GM20000 (cell line): ENCODE measurements around the gene LCE3D.

ENCODE experiments used
- DNase-seq: peaks from one replicate; pipeline ENCODE4 v3.0.0; 2012; ENCODE audit warnings: low spot score
- CTCF ChIP-seq: IDR thresholded peaks from 2 replicates; pipeline ENCODE4 v1.5.1; 2012; ENCODE audit warnings: mild to moderate bottlenecking, control low read depth; ENCODE audit errors: extremely low read depth, missing control alignments

LCE3D gene, protein sequence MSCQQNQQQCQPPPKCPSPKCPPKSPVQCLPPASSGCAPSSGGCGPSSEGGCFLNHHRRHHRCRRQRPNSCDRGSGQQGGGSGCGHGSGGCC

DNA sequence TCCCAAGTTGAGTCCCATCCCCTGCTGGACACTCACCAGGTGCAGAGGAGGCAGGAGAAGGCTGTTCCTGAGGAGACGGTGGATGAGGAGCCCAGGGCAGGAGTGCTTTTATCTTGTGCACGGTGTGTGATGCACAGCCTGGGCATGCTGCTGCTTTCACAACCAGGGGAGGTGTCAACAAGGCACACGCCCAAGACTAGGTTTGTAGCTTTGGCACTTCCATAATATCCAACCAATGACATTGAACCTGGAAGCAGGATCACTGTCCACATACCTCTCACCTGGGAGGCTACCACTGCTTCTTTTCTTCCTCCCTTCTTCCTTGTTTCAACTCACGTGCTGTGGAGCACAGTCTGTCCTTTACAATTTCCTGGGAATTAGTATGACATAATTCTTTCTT is at the start of gene LCE3D:
TSS of gene LCE3D (minus strand) at position 84 of the 400 bp plus-strand sequence. CDS start 580 bp downstream, outside the sequence.
- TF ChIP-seq CTCF, result no peak
- DNase-seq, result no peak

GRCh38 chr1:152626744-152627143 is 46.4 kb upstream of the LCE3D start:
- no peak for TF ChIP-seq CTCF
- no peak for DNase-seq

DNA sequence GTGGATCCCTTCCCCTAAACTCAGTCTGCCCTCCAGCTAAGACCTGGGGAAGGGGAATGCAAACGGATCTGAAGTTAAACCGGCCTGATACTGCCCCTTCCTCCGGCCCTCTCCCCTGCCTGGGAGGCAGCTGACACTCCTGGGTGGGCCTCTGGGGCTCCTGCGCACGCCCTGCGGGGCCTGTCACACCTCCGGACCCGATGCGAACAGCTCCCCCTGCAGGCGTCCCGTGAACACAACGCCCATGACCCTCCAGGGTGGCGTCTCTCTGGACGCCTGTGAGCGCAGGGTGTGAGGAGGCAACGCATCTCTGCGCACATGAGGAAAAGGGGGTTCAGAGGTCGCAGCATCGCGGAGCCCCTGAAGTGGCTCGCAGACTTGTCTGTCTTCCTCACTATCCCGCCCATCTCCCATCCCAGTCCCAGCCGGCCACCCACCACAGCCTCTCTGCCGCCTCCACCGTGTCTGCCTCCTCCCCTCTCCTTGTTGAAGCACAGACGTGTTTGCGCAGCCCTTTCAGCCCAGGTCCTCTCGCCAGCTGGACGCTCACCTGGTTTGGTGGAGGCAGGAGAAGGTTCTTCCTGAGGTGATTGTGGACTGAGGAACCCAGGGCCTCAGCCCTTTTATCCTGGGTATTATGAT is 43.0 kb upstream of the LCE3D start:
- no peak for TF ChIP-seq CTCF
- DNase-seq, result peak; percentile 32

DNA sequence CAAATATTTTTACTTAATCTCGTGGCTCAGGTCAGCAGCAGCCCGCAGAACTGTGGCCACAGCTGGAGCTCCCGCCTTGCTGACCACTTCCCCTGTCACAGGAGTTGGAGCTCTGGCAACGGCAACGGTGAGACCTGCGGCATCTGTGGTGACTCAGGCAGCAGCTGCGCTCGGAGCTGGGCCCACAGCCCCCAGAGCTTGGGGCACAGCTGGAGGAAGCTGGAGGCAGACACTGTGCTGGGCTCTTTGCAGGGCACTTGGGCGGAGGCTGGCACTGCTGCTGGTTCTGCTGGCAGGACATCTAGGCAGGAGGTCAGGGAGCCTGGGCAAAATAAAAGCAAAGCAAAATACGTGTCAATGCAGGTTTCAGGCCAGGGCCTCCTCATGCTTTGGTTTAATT is 42.5 kb upstream of the LCE3D start, which contains the start of gene LCE3A:
TSS of gene LCE3A (minus strand) at position 301 of the 400 bp plus-strand sequence. CDS start at position 301, 0 bp downstream.
- no peak for DNase-seq
- no peak for TF ChIP-seq CTCF

DNA sequence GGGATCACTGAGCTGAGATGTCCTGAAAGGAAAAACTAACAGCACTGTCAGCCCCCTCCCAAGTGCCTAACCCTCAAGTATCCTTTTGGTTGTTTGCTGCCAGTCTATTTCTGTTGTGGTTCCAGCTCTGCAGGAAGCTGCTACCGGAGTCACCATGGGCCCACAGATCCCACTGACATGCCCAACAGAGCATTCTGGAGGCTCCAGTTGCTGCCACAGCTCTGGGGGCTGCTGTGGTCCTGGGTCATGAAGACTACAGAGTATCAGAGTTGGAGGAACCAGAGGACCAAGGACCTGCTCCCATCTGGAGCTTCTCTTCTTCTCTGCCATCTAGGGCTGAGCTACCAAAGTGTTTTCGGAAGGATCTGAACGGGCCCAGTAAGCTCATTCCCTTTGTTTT is 41.7 kb upstream of the LCE3D start:
- TF ChIP-seq CTCF, result no peak
- no peak for DNase-seq

DNA sequence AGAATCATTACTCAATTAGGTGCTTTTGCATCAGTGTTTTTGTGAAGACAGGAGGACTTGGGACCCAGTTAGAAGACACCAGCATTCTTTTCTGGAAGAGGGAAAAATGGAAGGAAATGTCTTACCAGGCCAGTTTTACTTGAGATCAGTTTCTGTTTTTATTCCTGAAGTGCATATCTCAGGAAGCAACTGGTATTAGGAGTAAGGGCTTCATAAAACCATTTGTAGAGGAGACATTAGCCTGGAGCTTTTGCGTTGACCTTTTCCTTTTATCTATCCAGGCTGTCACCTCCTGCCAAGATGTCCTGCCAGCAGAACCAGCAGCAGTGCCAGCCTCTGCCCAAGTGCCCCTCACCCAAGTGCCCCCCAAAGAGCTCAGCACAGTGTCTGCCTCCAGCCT is 33.2 kb upstream of the LCE3D start, which contains the start of gene LCE3B:
TSS of gene LCE3B (plus strand) at position 301 of the 400 bp plus-strand sequence. CDS start at position 301, 0 bp downstream.
- no peak for DNase-seq
- TF ChIP-seq CTCF, result no peak

DNA sequence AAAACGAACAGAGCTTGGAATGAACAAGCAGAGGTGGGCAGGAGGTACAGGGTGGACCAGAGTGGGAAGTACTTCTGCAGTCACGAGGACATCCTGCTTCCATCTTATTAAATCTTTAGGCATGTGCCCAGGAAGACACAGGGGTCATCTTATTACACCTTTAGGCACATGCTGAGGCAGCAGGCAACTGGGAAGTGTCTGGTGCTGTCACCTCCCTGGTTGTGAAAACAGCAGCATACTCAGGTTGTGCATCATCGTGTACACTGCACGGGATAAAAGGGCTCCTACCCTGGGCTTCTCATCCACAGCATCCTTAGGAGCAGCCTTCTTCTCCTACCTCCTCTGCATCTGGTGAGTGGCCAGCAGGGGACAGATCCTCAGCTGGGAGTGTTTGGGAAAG is 19.6 kb upstream of the LCE3D start, which contains the start of gene LCE3C:
TSS of gene LCE3C (plus strand) at position 301 of the 400 bp plus-strand sequence. CDS start 498 bp downstream, outside the sequence.
- TF ChIP-seq CTCF, result no peak
- no peak for DNase-seq
